ENCODE measurements around the gene CASKIN1.
A peak's percentile ranks its signal among the peaks of the same experiment; 100 is the strongest.
"Not testable (repeated sequence)": the region's sequence is repeated elsewhere in the genome, so short reads cannot be mapped to it uniquely, and the experiment has no call there.

Gene CASKIN1

GRCh38 chr16:2155091-2155950 lies 41.1 kb downstream of the CASKIN1 start, which contains the start of gene TRAF7:
Gene TRAF7 (plus strand): TSS chr16:2155782. CDS start chr16:2163921, 8,139 bp downstream.
- DNase-seq (ENCODE audit: low read depth), result peak; percentile 91

- no peak for DNase-seq (ENCODE audit: low read depth)
These were observed 41.8 kb downstream of the CASKIN1 start for GRCh38 chr16:2154533-2155090.

GRCh38 chr16:2152695-2153506 lies 43.5 kb downstream of the CASKIN1 start:
- DNase-seq (ENCODE audit: low read depth), result no peak

- DNase-seq (ENCODE audit: low read depth), result no peak
These were observed 45.0 kb downstream of the CASKIN1 start for GRCh38 chr16:2151188-2152091.

GRCh38 chr16:2150418-2151187 lies 45.8 kb downstream of the CASKIN1 start:
- DNase-seq (ENCODE audit: low read depth), result no peak

GRCh38 chr16:2149630-2150417 lies 46.6 kb downstream of the CASKIN1 start:
- no peak for DNase-seq (ENCODE audit: low read depth)

- DNase-seq (ENCODE audit: low read depth), result no peak
These were observed 47.4 kb downstream of the CASKIN1 start for GRCh38 chr16:2148714-2149629.

GRCh38 chr16:2147981-2148671 lies 48.3 kb downstream of the CASKIN1 start, which contains the start of gene RAB26:
Gene RAB26 (plus strand): TSS chr16:2148625. CDS start chr16:2148784, 159 bp downstream.
- no peak for DNase-seq (ENCODE audit: low read depth)

- no peak for DNase-seq (ENCODE audit: low read depth)
These were observed 49.0 kb downstream of the CASKIN1 start for GRCh38 chr16:2147378-2147777.

GRCh38 chr16:2145843-2146242 lies 50.6 kb downstream of the CASKIN1 start:
- no peak for DNase-seq (ENCODE audit: low read depth)

GRCh38 chr16:2143878-2144485 lies 52.4 kb downstream of the CASKIN1 start:
- no peak for DNase-seq (ENCODE audit: low read depth)

GRCh38 chr16:2142942-2143877 lies 53.2 kb downstream of the CASKIN1 start:
- no peak for DNase-seq (ENCODE audit: low read depth)

GRCh38 chr16:2135770-2136490 lies 60.5 kb downstream of the CASKIN1 start, which contains the start of gene PKD1:
Gene PKD1 (minus strand): TSS chr16:2135898. CDS start chr16:2135689, 209 bp downstream.
- peak; percentile 95 for DNase-seq (ENCODE audit: low read depth)

GRCh38 chr16:2135071-2135470 lies 61.3 kb downstream of the CASKIN1 start:
- not testable (repeated sequence) for DNase-seq (ENCODE audit: low read depth)

- not testable (repeated sequence) for DNase-seq (ENCODE audit: low read depth)
These were observed 62.6 kb downstream of the CASKIN1 start for GRCh38 chr16:2133797-2134196.
